ENCODE results near the gene DCN.

DNA sequence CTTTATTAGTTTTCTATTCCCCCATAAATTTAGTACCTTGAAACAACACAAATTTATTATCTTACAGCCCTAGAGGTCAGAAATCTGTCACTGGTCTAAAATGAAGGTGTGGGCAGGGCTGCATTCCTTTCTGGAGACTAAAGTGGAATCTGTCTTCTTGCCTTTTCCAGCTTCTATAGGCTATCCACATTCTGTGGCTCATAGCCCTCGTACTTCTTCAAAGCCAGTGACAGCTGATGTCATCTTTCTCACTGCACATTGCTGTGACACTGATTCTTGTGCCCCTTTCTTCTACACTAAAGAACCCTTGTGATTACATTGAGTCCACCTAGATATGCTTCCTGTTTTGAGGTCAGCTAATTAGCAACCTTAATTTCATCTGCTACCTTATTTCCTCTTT, 23.2 kb upstream of the DCN start:
- TF ChIP-seq, protein P1, sequence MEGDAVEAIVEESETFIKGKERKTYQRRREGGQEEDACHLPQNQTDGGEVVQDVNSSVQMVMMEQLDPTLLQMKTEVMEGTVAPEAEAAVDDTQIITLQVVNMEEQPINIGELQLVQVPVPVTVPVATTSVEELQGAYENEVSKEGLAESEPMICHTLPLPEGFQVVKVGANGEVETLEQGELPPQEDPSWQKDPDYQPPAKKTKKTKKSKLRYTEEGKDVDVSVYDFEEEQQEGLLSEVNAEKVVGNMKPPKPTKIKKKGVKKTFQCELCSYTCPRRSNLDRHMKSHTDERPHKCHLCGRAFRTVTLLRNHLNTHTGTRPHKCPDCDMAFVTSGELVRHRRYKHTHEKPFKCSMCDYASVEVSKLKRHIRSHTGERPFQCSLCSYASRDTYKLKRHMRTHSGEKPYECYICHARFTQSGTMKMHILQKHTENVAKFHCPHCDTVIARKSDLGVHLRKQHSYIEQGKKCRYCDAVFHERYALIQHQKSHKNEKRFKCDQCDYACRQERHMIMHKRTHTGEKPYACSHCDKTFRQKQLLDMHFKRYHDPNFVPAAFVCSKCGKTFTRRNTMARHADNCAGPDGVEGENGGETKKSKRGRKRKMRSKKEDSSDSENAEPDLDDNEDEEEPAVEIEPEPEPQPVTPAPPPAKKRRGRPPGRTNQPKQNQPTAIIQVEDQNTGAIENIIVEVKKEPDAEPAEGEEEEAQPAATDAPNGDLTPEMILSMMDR (conservative IDR thresholded peaks at IDR 0.05; ENCODE audit: low read length), result no peak
- TF ChIP-seq EZH2phosphoT487 (IDR thresholded peaks at IDR 0.05; ENCODE audit: borderline replicate concordance, low read depth, low read length), result no peak

Data from OCI-LY7 (cell line).